Endothelial cell of umbilical vein (primary cell): ENCODE results near the gene ODF2L. TPM values are rescaled to one million over a fixed set of nuclear protein-coding genes. Genes with fewer than 3 reads are reported as not detected.

Experiments used
- BruUV-seq: library from RNA; stranded (reverse); fragments of 400-500 nt; replicated peaks from 2 replicates; lab custom pipeline; 2021; lab: Mats Ljungman, UMichigan
- CTCF ChIA-PET: fragments of 300-600, 350-600 bp; sonication (Branson Sonifier 250); formaldehyde crosslinking; loops from one replicate; lab custom pipeline; 2021; ENCODE audit warnings: antibody characterized with exemption, inconsistent platforms; lab: Charles Lee
- POLR2A ChIA-PET: fragments of 300-600, 350-600 bp; sonication (Branson Sonifier 250); formaldehyde crosslinking; loops from one replicate; lab custom pipeline; 2021; ENCODE audit warnings: antibody characterized with exemption, inconsistent platforms; lab: Charles Lee
- DNase-seq: peaks from one replicate; pipeline ENCODE4 v3.0.0-alpha.2; 2011; ENCODE audit warnings: low read depth, low spot score
- FAIRE-seq: peaks from 2 replicates; lab custom pipeline; 2011; peaks lifted over from hg19 to GRCh38; lab: Jason Lieb, UNC
- H2AFZ ChIP-seq: 2 replicates; pipeline ENCODE4 v1.6.0; 2012; ENCODE audit warnings: low read depth, low read length, control low read depth, inconsistent platforms
- H3K27ac ChIP-seq: 2 replicates; pipeline ENCODE4 v1.5.1; 2011; ENCODE audit warnings: low read depth, mild to moderate bottlenecking, control low read depth, low read length, moderate library complexity; ENCODE audit not compliant: insufficient read depth
- H3K27me3 ChIP-seq, 2 experiments: 2 replicates each; pipeline versions ENCODE4 v1.6.0 to v1.6.1; 2011; ENCODE audit warnings: low read length in 2 of 2, mixed read lengths in 1 of 2; ENCODE audit not compliant: control insufficient read depth in 2 of 2, insufficient read depth in 2 of 2
- H3K36me3 ChIP-seq, 2 experiments: 2 replicates in 1 of 2; 3 replicates in 1 of 2; pipeline ENCODE4 v1.5.1; 2011; ENCODE audit warnings: low read length in 2 of 2, mild to moderate bottlenecking in 1 of 2, moderate library complexity in 1 of 2; ENCODE audit not compliant: control insufficient read depth in 2 of 2, insufficient read depth in 2 of 2; ENCODE audit errors: extremely low read depth in 1 of 2
- H3K4me1 ChIP-seq: 3 replicates; pipeline ENCODE4 v1.5.1; 2011; ENCODE audit warnings: mild to moderate bottlenecking, low read length; ENCODE audit not compliant: control insufficient read depth, insufficient read depth; ENCODE audit errors: extremely low read depth
- H3K4me2 ChIP-seq: 2 replicates; pipeline ENCODE4 v1.6.1; 2011; ENCODE audit warnings: low read length, control low read depth, mixed read lengths; ENCODE audit not compliant: insufficient read depth
- H3K4me3 ChIP-seq, 3 experiments: fragments of 200-600 bp in 1 of 3; sonication (generic), shearing (Covaris generic) in 1 of 3; replicated peaks in 1 of 3; 2 replicates each; pipeline ENCODE4 v1.5.1; 2011 to 2016; ENCODE audit warnings: control low read depth in 3 of 3, low read length in 3 of 3, mild to moderate bottlenecking in 2 of 3, inconsistent platforms in 1 of 3, low read depth in 1 of 3, moderate library complexity in 1 of 3; ENCODE audit not compliant: insufficient read depth in 1 of 3
- H3K79me2 ChIP-seq: 2 replicates; pipeline ENCODE4 v1.6.0; 2012; ENCODE audit warnings: low read length, inconsistent platforms; ENCODE audit not compliant: control insufficient read depth, insufficient read depth
- H3K9ac ChIP-seq: replicated peaks from 2 replicates; pipeline ENCODE3; 2011; ENCODE audit warnings: low read length, control low read depth; ENCODE audit not compliant: insufficient read depth; ENCODE audit errors: extremely low read depth
- H3K9me1 ChIP-seq: replicated peaks from 3 replicates; pipeline ENCODE4 v1.6.0; 2011; ENCODE audit warnings: mild to moderate bottlenecking, low read length; ENCODE audit not compliant: control insufficient read depth, insufficient read depth; ENCODE audit errors: extremely low read depth
- H3K9me3 ChIP-seq: replicated peaks from 2 replicates; pipeline ENCODE4 v1.5.1; 2012; ENCODE audit warnings: low read length, inconsistent platforms; ENCODE audit not compliant: control insufficient read depth, insufficient read depth
- H4K20me1 ChIP-seq: replicated peaks from 2 replicates; pipeline ENCODE3; 2011; ENCODE audit warnings: mild to moderate bottlenecking, low read length; ENCODE audit not compliant: control insufficient read depth, insufficient read depth; ENCODE audit errors: extremely low read depth
- EZH2 ChIP-seq: IDR thresholded peaks from 2 replicates; pipeline ENCODE4 v1.6.1; 2012; ENCODE audit warnings: borderline replicate concordance, low read depth, mild to moderate bottlenecking, moderate library complexity, low read length, inconsistent platforms; ENCODE audit not compliant: severe bottlenecking
- FOS ChIP-seq: IDR thresholded peaks from 2 replicates; pipeline ENCODE4 v1.6.1; 2011; ENCODE audit warnings: mild to moderate bottlenecking, low read length, moderate library complexity, borderline replicate concordance; ENCODE audit not compliant: insufficient read depth
- GATA2 ChIP-seq: IDR thresholded peaks from 2 replicates; pipeline ENCODE4 v1.7.0; 2011; ENCODE audit warnings: low read depth, mild to moderate bottlenecking, moderate library complexity, mixed read lengths, low read length; ENCODE audit not compliant: insufficient read length, insufficient read depth
- JUN ChIP-seq: IDR thresholded peaks from 2 replicates; pipeline ENCODE4 v1.6.1; 2011; ENCODE audit warnings: borderline replicate concordance, low read depth; ENCODE audit not compliant: insufficient read length, insufficient read depth
- MYC ChIP-seq: IDR thresholded peaks from one replicate; pipeline ENCODE4 v1.6.1; 2011; ENCODE audit warnings: mild to moderate bottlenecking, low read depth, low read length
- POLR2A ChIP-seq: IDR thresholded peaks from 2 replicates; pipeline ENCODE4 v1.6.1; 2012; ENCODE audit warnings: low read depth, mild to moderate bottlenecking, control low read depth, low read length
- POLR2AphosphoS5 ChIP-seq: IDR thresholded peaks from 2 replicates; pipeline ENCODE4 v1.6.1; 2012; ENCODE audit warnings: low read depth, mild to moderate bottlenecking, control low read depth, low read length, moderate library complexity; ENCODE audit not compliant: insufficient read depth
- dilution Hi-C: fragments of 300-500 bp; cut with MboI; formaldehyde crosslinking; loops from one replicate; pipeline ENCODE4 v1.15.0; 2019; ENCODE audit warnings: low sequenced_read_pairs; ENCODE audit not compliant: extremely low pct_ligation_motif_present
- intact Hi-C: fragments of 100-400 bp; cut with micrococcal nuclease; formaldehyde crosslinking; loops from one replicate; pipeline ENCODE4 v1.10.0; 2022
- polyA plus RNA-seq, 4 experiments: library from polyadenylated mRNA; depleted of rRNA in 3 of 4; stranded (reverse) in 3 of 4; unstranded in 1 of 4; fragments of >200 nt; gene quantifications; 2 replicates each; pipeline versions ENCODE4 v1.2.1 to v1.2.3, GENCODE V29; 2011 to 2012; ENCODE audit warnings: missing spikeins in 1 of 4
- total RNA-seq: library from RNA; stranded (reverse); gene quantifications from 2 replicates; pipeline ENCODE4 v1.2.3, GENCODE V29; 2021
- TF ChIP-seq, protein P1 (sequence below): IDR thresholded peaks from 2 replicates; pipeline ENCODE4 v1.6.1; 2011; ENCODE audit not compliant: insufficient read depth, insufficient read length
- TF ChIP-seq, protein P2 (sequence below), 2 donors: IDR thresholded peaks; 1 replicate in 1 of 2; 2 replicates in 1 of 2; pipeline ENCODE4 v1.5.1; 2011; ENCODE audit warnings: low read length in 2 of 2, mild to moderate bottlenecking in 2 of 2, moderate library complexity in 2 of 2, control low read depth in 1 of 2, inconsistent platforms in 1 of 2, low read depth in 1 of 2; ENCODE audit not compliant: insufficient read depth in 1 of 2; ENCODE audit errors: extremely low read depth in 1 of 2

The ODF2L gene
- total and polyA plus RNA-seq, 2 donors (not counting 3 experiments of a cell fraction or from before 2014, with no cell fraction given), result 9.6 to 74.7 TPM

DNA sequence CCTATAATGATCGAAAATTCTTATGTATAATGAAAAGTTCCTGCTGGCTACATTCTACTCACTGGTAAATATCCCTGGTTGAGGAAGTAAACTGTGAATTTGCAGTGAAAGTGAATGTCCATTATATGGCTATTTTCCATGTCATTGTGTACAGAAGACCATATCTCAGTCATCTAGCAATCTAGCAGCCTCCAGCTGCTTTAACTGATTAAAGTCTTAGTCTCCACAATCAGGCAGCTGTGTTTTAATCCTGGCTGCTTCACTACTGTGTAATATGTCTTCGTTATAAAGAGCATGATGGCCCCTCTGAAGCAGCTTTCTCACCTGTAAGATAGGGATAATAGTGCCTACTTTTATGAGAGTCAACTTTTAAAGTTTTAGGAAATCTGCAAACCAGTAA is 39.2 kb upstream of the ODF2L start:
- Histone ChIP-seq H3K27ac (no peak overlapping the region), H3K9ac (no peak overlapping the region), H3K9me1 (no peaks in the 10 kb centered on the region), H3K36me3 (no peaks in the 10 kb centered on the region), H3K27me3 (peaks cover 6 to 14% of the 10 kb centered on the region in 2 experiments), H3K79me2 (no peaks in the 10 kb centered on the region), H3K4me2 (no peak overlapping the region), H4K20me1 (no peaks in the 10 kb centered on the region), H3K9me3 (no peaks in the 10 kb centered on the region), H3K4me1 (peaks cover 2% of the 10 kb centered on the region), H3K4me3 (no peak overlapping the region), H2AFZ (no peak overlapping the region)
- no peak for FAIRE-seq
- TF ChIP-seq MYC (no peak), POLR2AphosphoS5 (no peak), EZH2 (no peak), FOS (no peak), JUN (no peak), POLR2A (no peak), GATA2 (no peak)
- TF ChIP-seq, protein P1, sequence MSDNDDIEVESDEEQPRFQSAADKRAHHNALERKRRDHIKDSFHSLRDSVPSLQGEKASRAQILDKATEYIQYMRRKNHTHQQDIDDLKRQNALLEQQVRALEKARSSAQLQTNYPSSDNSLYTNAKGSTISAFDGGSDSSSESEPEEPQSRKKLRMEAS, result no peak
- TF ChIP-seq, protein P2, sequence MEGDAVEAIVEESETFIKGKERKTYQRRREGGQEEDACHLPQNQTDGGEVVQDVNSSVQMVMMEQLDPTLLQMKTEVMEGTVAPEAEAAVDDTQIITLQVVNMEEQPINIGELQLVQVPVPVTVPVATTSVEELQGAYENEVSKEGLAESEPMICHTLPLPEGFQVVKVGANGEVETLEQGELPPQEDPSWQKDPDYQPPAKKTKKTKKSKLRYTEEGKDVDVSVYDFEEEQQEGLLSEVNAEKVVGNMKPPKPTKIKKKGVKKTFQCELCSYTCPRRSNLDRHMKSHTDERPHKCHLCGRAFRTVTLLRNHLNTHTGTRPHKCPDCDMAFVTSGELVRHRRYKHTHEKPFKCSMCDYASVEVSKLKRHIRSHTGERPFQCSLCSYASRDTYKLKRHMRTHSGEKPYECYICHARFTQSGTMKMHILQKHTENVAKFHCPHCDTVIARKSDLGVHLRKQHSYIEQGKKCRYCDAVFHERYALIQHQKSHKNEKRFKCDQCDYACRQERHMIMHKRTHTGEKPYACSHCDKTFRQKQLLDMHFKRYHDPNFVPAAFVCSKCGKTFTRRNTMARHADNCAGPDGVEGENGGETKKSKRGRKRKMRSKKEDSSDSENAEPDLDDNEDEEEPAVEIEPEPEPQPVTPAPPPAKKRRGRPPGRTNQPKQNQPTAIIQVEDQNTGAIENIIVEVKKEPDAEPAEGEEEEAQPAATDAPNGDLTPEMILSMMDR (IDR thresholded peaks at IDR 0.05; ENCODE audit: extremely low read depth in 1 of 2, insufficient read depth in 1 of 2, low read depth in 1 of 2, low read length in 2 of 2), result no peak
- no TSS peak for BruUV-seq
- ChIA-PET CTCF (interaction anchor here (1.4 kb wide), 1 partner anchor 16 kb away, joined by 4 read pairs; no protein-coding TSS in a partner anchor), POLR2A (no interaction called here)
- no peak for DNase-seq
- intact Hi-C loops (no loop called here), dilution Hi-C loops (no loop called here)
